GM19043 (cell line): ENCODE measurements around the gene SRGN.
"Not testable (repeated sequence)": the region's sequence is repeated elsewhere in the genome, so short reads cannot be mapped to it uniquely, and the experiment has no call there.

Experiments
- ATAC-seq: cut with Tn5 transposase; IDR thresholded peaks from one replicate; pipeline ENCODE4 v1.9.1; 2021; ENCODE audit warnings: low read depth; ENCODE audit not compliant: unreplicated experiment

SRGN gene

DNA sequence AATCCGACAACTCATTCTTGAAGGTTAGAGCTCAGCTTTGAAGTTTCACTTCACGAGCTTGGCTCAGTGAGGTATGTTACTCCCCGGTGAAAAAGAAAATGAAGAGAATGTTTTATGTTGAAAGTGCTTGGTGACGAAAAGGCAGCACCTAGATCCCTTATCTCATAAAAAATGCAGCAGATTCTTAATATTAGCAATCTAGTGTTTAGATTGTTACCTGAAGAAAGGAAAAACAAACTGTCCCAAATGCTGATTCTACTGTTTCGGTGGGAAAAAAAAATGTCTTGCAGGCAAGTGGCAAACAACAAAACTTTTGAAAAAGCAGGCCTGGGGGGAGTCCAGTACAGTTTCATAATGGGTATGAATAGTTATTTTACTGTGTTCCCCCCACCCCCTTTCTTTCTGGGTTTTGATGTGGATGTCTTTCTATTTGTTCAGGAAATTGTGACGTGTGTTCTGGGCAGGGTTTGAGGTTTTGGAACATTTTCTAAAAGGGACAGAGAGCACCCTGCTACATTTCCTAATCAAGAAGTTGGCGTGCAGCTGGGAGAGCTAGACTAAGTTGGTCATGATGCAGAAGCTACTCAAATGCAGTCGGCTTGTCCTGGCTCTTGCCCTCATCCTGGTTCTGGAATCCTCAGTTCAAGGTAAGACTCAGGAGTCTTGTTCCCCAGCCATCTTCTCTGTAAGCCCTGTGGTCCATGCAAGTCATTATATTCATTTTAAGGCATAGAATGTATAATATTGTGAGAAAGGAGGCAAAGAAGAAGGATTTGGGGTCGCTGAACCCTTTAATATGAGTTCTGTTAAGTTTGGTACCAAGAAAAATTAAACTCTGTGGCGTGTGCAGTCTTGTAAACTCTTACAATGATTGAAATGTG, at the start of gene SRGN:
Gene SRGN, plus strand, starts transcription at position 514 of the 881 bp plus-strand sequence. Its CDS starts 55 bp downstream, at position 569.
- peak; percentile 47 for ATAC-seq

GRCh38 chr10:69040904-69041303, 47.0 kb upstream of the SRGN start:
- not testable (repeated sequence) for ATAC-seq

DNA sequence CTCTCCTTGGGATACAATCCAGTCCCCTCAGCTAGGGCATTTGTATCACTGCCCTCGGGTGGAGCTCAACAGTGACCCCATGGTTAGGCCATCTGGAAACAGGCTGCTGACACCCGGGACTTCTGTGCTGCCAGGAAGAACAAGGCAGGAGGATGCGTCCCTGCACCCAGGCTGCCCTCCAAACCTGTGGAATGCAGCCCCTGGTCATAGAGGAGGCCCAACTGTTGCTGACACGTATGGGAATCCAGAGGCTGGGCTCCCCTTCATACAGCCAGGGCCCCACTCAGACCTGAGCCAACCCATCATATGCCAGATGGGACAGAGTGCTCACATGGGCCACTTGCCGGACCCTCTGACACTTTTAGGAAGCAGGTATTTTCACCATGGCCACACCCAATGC, 45.5 kb upstream of the SRGN start:
- ATAC-seq, result no peak

GRCh38 chr10:69042838-69043237, 45.1 kb upstream of the SRGN start:
- no peak for ATAC-seq

DNA sequence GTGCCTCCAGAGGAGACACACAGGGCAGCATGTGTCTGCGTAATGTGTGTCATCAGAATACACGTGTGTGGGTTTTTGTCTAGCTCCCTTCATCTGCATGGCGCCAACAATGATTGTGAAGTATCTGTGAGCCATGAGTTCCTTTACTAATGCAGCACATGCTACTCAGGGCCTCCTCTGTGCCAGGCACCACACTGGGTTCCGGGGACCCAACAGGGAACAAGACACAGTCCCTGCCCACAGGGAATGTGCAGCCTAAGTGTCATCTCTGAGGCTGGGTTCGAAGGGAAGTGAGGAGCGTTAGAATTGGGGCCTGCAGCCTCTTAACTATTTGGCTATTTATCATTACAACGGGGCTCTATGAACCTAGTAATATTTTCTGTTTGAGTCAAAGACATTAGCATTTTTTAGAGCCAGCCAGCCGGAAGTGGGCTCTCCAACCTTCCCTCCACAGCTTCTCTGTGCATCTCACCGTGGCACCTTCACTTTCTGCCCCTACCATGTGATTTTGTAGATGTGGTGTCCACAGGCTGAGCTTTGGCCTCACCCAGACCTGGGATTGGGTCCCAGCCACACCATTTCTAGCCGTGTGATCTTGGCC, 43.9 kb upstream of the SRGN start:
- no peak for ATAC-seq

- no peak for ATAC-seq
Measured at GRCh38 chr10:69044546-69044945, 43.4 kb upstream of the SRGN start.

DNA sequence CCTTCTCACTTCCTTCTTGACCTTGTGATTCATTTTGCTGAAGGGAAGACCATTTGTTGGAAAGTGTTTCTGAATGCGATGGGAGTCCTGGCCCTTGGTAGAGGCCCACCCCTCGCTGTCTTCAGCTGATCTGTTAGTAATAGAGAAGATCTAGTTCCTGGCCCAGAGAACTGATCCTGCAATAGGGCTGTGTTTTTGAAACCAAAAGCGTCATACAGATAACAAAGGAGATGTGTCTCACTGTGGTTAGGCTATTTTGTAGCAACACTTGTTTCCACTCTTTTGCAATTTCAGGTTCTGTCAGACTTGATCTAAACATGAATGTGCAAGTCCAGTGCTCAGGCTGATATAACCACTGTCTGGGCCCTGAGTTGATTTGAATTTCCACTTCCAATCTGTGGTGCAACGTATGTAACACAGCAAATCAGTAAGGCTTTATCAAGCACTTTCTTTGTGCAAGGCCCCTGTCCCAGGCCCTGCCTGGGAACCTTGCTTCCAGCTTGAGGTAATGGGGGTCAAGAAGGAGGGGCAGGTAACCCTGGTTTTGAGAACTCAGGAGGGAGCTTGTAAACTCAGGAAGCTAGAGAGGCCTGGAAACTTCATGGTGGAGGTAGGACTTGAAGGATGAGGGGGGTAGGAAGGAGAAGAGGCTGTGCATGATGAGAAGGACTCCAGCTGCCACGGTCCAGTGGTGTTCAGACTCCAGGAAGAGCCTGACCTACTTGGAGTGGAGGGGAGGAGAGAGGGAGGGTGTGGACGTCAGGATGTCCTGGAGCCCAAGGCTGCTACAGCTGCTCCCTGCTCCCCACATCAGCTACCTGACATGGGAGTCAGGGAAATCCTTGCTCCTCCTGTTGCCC, 42.2 kb upstream of the SRGN start:
- peak; percentile 60 for ATAC-seq

- no peak for ATAC-seq
Measured at GRCh38 chr10:69047111-69047832, 40.6 kb upstream of the SRGN start.

- no peak for ATAC-seq
Measured at GRCh38 chr10:69048103-69048502, 39.8 kb upstream of the SRGN start.

DNA sequence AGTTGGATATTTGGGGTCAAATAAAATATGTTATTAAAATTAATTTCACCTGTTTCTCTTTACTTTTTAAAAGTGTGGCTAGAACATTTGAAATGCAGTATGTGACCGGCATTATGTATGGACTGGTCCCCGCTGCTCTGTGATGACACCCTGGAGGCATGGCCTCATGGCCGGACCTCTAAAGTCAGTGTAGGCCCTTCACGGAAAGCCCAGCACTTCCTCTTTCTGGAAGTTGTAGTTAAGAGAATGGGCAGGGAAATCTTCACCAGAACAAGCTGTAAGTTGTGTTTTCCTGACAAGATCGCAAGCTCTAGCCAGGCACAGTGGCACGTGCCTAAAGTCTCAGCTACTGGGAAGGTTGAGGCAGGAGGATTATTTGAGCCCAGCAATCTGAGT, 38.3 kb upstream of the SRGN start:
- ATAC-seq, result no peak

GRCh38 chr10:69051303-69051702, 36.6 kb upstream of the SRGN start:
- ATAC-seq, result no peak

GRCh38 chr10:69051710-69052487, 36.0 kb upstream of the SRGN start:
- no peak for ATAC-seq

DNA sequence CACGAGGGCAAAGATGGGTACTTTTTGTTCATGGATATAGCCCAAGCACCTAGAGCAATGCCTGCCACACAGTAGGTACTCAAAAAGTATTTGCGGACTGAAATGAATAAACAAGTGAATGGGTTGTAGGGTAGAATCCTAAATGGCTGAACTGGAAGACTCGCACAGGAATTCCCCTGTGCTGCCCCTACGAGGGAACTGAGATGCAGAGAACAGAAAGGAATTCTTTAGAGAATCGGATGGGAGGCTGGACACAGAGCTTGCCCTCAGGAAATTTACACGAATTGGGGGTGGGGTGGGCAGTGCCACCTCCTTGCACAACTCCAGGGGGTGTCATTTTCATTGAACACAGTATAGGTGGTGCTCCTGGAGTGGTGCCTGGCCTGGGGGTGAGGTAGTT, 35.2 kb upstream of the SRGN start:
- no peak for ATAC-seq

GRCh38 chr10:69055241-69055640, 32.7 kb upstream of the SRGN start:
- ATAC-seq, result no peak

- no peak for ATAC-seq
Measured at GRCh38 chr10:69056129-69056528, 31.8 kb upstream of the SRGN start.

DNA sequence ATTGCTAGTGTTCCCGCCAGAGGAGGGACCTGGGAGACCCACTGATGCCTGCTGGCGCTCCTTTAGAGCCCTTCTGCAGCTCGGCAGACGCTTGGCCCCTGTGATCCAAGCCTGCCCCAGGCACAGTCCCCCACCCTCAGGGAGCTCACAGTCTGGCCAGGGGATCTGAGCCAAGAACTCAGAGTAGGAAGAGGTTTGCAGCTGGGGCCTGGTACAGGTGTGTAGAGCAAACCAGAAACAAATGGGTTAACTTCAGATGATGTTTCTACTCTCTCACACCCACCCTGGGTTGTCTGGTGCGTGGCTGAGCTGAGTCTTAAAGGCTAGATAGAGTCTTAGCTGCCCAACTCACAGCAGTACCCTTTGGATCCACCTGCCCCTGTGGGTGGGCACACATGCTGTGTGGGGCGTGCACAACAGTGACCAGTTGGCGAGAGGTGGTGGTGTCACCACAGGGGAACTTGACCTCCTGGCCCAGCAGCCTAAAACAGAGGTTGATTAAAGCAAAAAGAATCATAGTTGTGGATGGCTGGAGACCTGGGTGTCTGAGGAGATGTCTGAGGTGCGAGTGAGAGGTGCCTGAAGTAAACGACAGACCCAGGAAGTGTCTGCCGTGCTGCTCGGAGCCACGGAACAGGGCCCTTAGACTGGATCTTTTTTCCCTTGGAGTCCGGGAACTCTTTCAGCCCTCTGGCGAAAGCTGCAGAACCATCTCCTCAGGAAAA, 31.2 kb upstream of the SRGN start:
- ATAC-seq, result no peak

GRCh38 chr10:69057261-69057950, 30.5 kb upstream of the SRGN start:
- ATAC-seq, result no peak

- ATAC-seq, result no peak
Measured at GRCh38 chr10:69057951-69058297, 30.0 kb upstream of the SRGN start.
